Renal cortex interstitium (tissue), 11 donors: ENCODE results near the gene ABCC6. TPM values are rescaled to one million over a fixed set of nuclear protein-coding genes. Genes with fewer than 3 reads are reported as not detected.

ENCODE experiments used
- DNase-seq, 11 donors: peaks; one replicate each; pipeline ENCODE4 v3.0.0-alpha.2; 2013; ENCODE audit warnings: low read depth in 9 of 11, low spot score in 4 of 11; ENCODE audit errors: extremely low read depth in 1 of 11
- polyA plus RNA-seq, 3 donors: library from polyadenylated mRNA; unstranded; fragments of 120-200 nt; gene quantifications; one replicate each; pipeline ENCODE4 v1.2.1, GENCODE V29; 2013; ENCODE audit not compliant: insufficient read length in 3 of 3

ABCC6 gene
- polyA plus RNA-seq, 3 donors: 20.7 to 26.3 (median 25.6) TPM

GRCh38 chr16:16133943-16134604 is 89.2 kb downstream of the ABCC6 start:
- DNase-seq: no peak

DNA sequence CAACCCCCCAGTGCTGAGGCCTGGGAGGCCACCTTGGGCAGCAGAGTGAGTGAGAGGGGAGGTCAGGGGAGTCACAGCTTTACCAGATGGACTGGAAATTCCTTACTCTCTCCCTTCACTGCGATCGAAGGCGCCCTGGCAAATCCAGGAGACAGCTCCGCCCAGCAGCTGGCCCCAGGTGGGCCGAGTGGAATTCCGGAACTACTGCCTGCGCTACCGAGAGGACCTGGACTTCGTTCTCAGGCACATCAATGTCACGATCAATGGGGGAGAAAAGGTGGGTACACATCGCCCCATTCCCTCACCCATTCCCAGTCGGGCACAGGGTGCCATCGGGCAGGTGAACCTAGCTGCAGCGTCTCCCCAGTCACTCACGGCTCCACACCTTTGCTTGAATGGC is 91.6 kb downstream of the ABCC6 start:
- DNase-seq: no peak

DNA sequence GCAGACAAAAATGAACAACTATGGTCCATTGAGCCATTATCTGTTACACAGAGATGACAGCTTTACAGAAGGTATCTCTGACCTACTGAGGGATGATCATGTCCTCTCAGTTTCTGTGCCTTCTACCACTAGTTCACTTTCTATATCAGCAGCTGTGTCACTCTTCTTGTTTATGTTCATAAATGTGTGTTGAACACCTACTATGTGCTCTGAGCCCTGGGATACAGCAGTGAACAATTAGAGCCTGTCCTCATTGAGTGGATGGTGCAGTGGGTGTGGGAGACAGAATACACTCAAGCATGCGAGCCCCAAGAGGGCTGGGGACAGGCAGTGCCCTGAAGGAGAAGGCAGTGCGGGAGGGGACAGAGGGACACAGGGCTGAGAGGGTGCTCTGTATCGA is 92.1 kb downstream of the ABCC6 start:
- DNase-seq: no peak

- peak in 9 of 11 donors; percentile 31 to 67 (median 58) for DNase-seq
These were observed 95.7 kb downstream of the ABCC6 start for GRCh38 chr16:16127469-16128116.

- DNase-seq: no peak
These were observed 96.4 kb downstream of the ABCC6 start for GRCh38 chr16:16126896-16127295.

DNA sequence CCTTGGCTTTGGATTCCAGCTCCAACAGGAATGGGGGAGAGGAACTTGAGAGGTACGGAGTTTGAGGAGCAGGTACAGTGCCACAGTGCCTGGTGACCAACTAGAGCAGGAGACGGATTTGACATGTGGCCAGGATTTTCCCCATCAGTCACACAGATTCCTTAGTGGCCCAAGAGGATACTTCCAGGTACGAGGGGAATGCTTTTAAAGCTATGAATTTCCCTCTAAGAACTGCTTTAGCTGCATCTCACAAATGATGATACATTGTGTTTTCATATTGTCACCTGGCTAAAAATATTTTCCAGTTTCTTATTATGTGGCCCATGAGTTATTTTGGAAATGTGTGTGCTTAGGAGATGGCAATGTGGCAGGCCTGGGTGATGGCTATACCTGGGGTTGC is 98.3 kb downstream of the ABCC6 start:
- DNase-seq: no peak

- DNase-seq: no peak
These were observed 98.9 kb downstream of the ABCC6 start for GRCh38 chr16:16124438-16124837.

- no peak for DNase-seq
These were observed 101.0 kb downstream of the ABCC6 start for GRCh38 chr16:16122264-16122663.

DNA sequence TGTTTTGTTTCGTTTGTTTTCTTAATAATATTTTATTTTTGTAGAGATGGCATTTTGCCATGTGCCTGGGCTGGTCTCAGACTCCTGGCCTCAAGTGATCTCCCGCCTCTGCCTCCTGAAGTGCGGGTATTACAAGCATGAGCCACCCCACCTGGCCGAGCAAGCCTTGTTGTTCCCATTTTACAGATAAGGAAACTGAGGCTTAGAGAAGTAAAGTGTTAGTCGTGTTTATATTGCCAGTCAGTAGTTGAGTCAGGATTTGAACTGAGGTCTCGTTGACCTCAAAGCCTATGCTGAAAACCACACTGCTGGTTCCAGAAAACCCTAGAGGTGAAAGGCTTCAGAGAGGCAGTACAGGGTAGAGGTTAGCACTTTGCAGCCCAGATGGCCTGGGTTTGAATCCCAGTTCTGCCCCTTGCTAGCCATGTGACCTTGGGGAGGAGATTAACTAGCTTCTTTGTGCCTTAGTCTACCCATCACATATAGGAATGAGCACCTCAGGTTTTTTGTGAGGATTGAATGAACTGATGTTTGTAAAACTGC is 102.0 kb downstream of the ABCC6 start:
- no peak for DNase-seq

DNA sequence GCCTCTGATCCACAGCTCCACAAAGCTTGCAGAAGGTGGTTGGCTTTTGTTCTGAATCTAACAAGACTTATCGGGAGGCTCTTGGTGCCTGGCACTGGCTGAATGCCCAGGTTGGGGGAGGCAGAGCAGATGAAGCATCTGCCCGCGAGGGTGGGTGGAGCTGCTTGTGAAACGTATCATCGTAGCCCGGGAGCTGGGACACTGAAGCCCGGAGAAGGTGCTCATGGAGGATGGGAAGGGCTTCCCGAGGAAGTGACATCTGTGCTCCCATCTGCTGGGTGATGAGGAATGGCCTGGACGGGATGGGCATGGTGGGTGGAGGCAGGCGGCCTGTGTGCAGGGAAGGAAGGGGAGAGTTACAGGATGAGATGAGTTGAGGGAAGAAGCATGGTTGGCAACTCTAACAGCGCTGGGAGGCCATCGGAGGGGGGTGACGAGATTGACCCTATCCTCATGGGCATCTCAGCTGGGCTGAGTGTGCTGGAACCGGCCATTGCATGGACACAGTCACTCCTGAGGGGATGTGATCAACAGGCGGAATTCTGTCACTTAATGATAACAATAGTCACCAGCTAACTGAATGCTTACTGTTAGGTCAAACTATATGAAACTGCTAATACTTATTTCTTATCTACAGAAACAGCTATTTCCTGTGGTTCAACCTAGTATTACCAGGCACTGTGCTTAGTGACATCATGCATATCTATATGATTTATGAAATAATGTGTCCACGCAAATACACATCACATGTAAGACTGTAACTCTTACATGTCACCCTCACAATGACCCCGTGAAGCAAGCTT is 102.7 kb downstream of the ABCC6 start:
- peak in 4 of 11 donors; percentile 2 to 28 (median 21) for DNase-seq

- no peak for DNase-seq
These were observed 103.3 kb downstream of the ABCC6 start for GRCh38 chr16:16120044-16120381.

GRCh38 chr16:16118337-16118736 is 105.0 kb downstream of the ABCC6 start:
- DNase-seq: no peak

- no peak for DNase-seq
These were observed 106.5 kb downstream of the ABCC6 start for GRCh38 chr16:16116841-16117240.

DNA sequence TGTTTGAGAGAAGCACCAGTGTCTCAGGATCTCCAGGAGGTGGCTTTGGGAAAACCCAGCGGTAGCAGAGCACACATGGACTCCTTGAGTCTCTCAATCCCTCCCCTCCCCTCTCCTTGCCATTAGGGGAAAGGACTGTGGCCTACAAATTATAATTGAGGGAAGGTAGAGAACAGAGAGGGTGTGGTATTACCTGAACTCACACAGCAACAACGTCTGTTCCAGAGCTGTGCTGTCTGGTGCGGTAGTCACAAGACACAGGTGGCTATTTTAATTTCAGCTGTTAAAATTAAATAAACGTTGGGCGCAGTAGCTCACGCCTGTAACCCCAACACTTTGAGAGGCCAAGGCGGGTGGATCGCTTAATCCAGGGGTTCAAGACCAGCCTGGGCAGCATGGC is 110.2 kb downstream of the ABCC6 start:
- no peak for DNase-seq

DNA sequence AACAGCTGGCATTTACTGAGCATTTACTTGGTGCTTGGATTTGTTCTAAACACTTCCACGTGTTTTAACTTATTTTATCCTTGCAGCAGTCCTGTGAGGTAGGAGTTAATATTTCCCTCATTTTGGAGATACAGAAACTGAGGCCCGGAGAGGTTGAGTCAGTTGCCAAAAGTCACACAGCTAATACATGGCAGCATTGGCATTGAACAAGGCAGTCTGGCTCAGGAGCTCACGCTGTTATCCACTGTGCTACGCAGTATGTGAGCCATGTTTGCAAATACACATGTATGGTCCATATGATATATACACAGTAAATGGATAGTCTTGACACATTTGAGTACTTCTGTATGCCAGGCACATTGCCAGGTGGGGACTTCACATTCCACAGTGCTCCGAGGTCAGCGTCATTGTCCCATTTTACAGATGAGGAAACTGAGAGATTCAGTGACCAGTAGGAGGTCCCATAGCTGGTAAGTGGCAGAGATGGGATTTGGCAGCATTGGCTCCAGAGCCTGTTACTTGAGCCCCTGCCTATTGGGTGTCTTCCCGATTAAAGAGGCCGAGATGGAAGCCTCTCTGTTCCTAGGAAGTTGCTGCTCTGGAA is 110.7 kb downstream of the ABCC6 start:
- no peak for DNase-seq

DNA sequence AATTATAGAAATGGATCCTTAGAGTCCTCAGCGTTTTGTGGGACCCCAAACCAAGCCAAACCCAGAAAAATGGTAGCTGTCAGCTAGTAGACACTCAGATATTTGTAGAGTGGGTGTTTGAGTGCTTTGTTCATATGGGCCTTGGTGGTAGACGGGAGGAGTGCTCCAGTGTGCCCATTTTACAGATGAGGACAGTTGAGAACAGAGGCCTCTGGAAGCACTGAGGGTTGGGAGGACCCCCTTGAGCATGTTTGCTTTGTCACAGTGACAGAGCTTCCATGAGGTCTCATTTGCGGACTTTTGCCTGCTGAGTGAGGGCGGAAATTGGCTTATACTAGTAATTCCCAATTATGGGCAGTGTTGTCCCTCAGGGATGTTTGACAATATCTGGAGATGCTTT is 111.7 kb downstream of the ABCC6 start:
- no peak for DNase-seq

DNA sequence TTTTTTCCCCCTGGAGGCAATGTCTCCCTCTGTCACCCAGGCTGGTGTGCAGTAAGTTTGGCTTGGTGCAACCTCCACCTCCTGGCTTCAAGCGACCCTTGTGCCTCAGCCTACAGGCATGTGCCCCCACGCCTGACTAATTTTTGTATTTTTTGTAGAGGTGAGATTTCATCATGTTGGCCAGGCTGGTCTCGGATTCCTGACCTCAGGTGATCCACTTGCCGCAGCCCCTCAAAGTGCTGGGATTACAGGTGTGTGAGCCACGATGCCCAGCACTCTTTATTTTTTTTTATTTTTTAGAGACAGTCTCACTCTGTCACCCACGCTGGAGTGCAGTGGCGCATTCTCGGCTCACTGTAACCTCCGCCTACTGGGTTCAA is 113.2 kb downstream of the ABCC6 start:
- DNase-seq: no peak

- no peak for DNase-seq
These were observed 113.7 kb downstream of the ABCC6 start for GRCh38 chr16:16109453-16110110.

DNA sequence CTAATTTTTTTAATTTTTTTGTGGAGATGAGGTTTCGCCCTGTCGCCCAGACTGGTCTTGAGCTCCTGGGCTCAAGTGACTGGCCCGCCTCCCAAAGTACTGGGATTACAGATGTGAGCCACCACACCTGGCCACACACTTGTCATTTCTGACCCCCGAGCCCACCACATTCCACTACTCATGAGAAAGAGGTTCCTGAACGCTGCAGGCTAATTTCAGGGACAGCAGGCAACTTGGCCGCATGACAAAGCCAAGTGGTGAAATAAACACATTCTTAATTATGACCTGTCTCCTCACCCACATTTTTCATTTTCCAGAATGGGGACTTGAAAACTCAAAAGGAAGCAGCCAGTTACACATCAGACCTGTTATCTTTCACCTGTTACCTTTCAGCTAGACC is 114.5 kb downstream of the ABCC6 start:
- no peak for DNase-seq
